ENCODE data around the gene B9D2.

DNA sequence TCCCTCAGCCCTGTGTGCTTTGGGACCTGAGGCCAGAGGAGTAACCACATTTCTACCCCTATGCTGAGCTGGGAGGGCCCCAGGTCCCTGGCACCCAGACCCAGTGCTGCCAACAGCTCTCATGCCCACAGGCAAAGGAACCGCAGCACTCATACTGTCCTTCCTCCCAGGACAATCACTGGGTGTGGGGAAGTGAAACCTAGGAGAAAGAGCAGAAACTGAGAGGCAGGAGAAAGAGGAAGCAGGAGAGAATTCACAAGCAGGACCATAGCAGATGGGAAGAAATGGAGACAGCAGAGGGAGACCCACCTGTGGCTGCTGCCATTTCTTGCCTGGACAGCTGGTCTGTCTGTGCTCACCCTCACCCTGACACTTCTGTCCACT, 35.1 kb downstream of the B9D2 start:
- TF ChIP-seq, protein P1, sequence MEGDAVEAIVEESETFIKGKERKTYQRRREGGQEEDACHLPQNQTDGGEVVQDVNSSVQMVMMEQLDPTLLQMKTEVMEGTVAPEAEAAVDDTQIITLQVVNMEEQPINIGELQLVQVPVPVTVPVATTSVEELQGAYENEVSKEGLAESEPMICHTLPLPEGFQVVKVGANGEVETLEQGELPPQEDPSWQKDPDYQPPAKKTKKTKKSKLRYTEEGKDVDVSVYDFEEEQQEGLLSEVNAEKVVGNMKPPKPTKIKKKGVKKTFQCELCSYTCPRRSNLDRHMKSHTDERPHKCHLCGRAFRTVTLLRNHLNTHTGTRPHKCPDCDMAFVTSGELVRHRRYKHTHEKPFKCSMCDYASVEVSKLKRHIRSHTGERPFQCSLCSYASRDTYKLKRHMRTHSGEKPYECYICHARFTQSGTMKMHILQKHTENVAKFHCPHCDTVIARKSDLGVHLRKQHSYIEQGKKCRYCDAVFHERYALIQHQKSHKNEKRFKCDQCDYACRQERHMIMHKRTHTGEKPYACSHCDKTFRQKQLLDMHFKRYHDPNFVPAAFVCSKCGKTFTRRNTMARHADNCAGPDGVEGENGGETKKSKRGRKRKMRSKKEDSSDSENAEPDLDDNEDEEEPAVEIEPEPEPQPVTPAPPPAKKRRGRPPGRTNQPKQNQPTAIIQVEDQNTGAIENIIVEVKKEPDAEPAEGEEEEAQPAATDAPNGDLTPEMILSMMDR (IDR thresholded peaks at IDR 0.05): no peak
- TF ChIP-seq POLR2A (IDR thresholded peaks at IDR 0.05): no peak
